GM10847 (cell line): ENCODE data around the gene CLEC19A.

Experiments used
- POLR2A ChIP-seq: IDR thresholded peaks from 2 replicates; pipeline ENCODE4 v1.6.1; 2011; ENCODE audit not compliant: insufficient read length; ENCODE audit errors: extremely low read depth

Gene CLEC19A

GRCh38 chr16:19297454-19297853 is 11.9 kb downstream of the CLEC19A start:
- no peak for TF ChIP-seq POLR2A

- no peak for TF ChIP-seq POLR2A
These were observed 14.0 kb downstream of the CLEC19A start for GRCh38 chr16:19299565-19299964.

GRCh38 chr16:19301931-19302330 is 16.4 kb downstream of the CLEC19A start:
- no peak for TF ChIP-seq POLR2A

- no peak for TF ChIP-seq POLR2A
These were observed 19.2 kb downstream of the CLEC19A start for GRCh38 chr16:19304750-19305149.

- no peak for TF ChIP-seq POLR2A
These were observed 19.9 kb downstream of the CLEC19A start for GRCh38 chr16:19305443-19305842.

- TF ChIP-seq POLR2A: no peak
These were observed 22.2 kb downstream of the CLEC19A start for GRCh38 chr16:19307587-19308241.

- TF ChIP-seq POLR2A: no peak
These were observed 22.9 kb downstream of the CLEC19A start for GRCh38 chr16:19308392-19308791.

- no peak for TF ChIP-seq POLR2A
These were observed 23.6 kb downstream of the CLEC19A start for GRCh38 chr16:19309178-19309577.

- TF ChIP-seq POLR2A: no peak
These were observed 29.3 kb downstream of the CLEC19A start for GRCh38 chr16:19314718-19315425.

- no peak for TF ChIP-seq POLR2A
These were observed 30.4 kb downstream of the CLEC19A start for GRCh38 chr16:19315889-19316433.

- TF ChIP-seq POLR2A: no peak
These were observed 31.3 kb downstream of the CLEC19A start for GRCh38 chr16:19316846-19317245.

- no peak for TF ChIP-seq POLR2A
These were observed 38.1 kb downstream of the CLEC19A start for GRCh38 chr16:19323596-19323995.

- TF ChIP-seq POLR2A: no peak
These were observed 42.8 kb downstream of the CLEC19A start for GRCh38 chr16:19328364-19328763.

- TF ChIP-seq POLR2A: no peak
These were observed 44.4 kb downstream of the CLEC19A start for GRCh38 chr16:19329932-19330331.

- no peak for TF ChIP-seq POLR2A
These were observed 45.4 kb downstream of the CLEC19A start for GRCh38 chr16:19330841-19331397.

- no peak for TF ChIP-seq POLR2A
These were observed 46.3 kb downstream of the CLEC19A start for GRCh38 chr16:19331794-19332193.
